Glomerular endothelial cell (primary cell): ENCODE results near the gene SARDH. TPM values are rescaled to one million over a fixed set of nuclear protein-coding genes. Genes with fewer than 3 reads are reported as not detected.

Experiments
- DNase-seq: peaks from one replicate; pipeline ENCODE4 v3.0.0-alpha.2; 2011; ENCODE audit warnings: low read depth, low spot score; ENCODE audit errors: extremely low read depth
- total RNA-seq: library from RNA; depleted of rRNA; stranded (reverse); fragments of >200 nt; gene quantifications from 2 replicates; pipeline ENCODE4 v1.2.3, GENCODE V29; 2015

SARDH gene
- total RNA-seq, 1 donor from 2014 or later, result 1.3 TPM

DNA sequence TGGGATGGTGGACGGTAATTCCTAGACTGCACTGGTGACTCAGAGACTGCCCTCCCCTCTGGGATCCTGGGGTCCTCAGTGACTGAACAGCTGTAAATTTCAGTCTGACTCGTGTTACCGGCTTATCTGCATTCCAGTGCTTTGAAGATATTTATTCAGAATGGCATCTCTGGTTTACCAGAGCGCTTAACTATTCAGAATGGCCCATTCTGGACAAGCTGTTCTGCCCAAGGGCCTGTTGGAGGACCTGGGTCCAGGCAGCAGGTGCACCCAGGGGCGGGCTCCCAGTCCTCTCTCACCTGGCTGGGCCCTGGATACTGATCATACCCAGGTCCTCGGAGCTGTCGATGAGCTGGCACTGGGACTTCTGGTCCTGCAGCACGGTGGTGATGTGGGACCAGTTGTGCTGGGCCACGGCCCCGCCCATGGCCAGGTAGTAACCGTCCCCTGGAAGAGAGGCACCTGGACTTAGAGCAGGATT is 48.0 kb downstream of the SARDH start:
- no peak for DNase-seq

DNA sequence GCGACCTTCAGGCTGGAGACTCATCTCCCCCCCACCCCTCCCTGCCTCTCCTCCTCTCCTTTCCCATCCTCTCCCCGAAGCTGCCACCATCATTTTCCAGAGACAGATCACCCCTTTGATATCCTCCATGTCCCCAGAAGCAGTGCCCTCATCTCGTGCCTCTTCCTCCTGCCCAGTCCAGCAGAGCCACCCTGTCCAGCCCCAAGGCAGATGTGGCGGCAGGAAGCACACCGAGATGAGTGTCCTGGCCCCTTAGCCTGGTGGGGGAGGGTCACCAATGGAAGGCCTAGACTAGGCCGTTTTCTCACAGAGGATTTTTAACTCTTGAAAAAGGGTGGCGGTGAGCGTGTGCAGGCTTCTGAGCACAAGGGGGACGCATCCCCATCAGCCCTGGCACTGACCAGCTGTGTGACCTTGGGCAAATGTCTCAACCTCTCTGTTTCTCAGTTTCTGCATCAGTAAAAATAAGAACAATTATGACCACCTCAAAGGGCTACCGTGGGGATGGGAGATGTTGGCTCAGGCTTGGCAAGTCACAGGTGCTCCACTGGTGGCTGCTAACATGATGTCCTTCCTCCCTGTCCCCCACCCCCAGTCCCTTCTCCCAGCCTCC is 48.9 kb downstream of the SARDH start:
- no peak for DNase-seq

DNA sequence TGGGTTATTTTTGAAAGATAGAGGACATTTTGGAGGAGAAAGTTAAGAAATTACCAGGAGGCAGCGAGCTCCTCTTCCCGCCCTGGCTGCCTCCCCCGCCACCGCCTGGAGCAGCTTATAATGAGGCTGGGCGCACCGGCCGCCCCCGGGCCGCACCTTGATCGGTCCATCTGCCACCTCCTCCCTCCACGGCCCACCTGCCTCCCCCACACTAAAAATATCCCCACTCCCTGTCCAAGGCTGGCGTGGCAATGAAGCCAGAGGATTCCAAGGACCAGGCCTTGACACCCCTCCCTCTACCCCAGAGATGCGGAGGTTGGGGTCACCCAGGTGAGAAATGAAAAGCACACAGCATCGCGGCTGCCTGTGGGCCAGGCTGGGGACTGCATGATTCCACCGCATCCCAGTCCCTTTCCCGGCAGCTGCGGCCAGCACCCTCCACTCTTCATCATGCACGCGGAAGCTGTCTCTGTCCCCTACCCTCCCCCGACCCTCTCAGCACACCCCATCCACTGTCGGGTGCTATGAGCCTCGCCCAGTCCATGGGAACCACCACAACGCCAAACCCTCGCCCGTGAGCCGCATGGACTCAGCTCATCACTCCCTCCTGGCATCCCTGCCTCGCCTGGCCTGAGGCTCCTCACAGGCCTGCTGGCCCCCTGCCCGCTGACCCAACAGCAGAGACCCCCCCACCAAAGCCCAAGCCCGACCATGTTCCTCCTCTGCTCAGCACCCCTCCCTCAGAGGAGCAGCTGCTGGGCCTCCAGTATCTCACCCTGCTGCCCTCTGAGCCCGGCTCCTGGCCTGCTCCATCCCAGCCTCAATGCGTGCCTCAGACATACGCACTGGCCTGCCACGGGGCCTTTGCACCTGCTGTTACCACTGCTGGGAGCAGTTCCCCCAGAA is 50.0 kb downstream of the SARDH start:
- DNase-seq, result no peak

DNA sequence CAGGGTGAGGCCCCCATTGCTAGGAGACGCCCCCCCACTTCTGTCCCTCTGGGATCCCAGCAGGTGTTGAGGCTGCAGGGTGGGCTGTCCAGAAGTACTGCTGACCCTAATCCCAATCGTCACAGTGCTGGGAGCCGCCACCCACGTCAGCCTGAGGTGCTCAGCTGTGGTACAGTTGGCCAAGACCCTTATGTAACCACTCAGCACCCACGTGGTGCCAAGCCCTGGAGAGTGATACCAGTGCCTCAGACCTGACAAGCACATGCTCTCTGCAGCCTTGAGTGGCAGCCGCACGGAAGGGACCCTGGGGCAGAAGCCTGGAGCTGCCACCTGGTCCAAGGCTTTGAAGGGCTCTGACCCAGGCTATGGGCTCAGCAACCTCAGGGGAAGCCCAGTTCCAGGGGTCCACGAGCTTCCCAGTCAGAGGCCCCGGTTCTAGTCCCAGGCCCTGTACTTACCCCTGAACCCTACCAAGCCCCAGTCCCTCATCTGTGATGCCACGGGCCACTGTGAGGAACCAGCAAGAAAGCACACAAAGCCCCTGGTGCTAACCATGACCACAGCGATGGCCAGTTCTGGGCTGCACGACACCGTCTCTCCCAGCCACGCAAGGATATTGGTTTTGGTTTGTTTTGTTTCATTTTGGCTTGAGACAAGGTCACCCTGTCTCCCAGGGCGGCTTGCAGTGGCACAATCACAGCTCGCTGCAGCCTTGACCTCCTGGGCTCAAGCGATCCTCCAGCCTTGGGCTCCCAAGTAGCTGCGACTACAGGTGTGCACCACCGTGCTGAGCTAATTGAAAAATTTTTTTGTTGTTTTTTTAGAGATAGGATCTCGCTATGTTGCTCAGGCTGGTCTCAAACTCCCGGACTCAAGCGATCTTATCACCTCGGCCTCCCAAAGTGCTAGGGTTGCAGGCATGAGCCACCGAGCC is 51.2 kb downstream of the SARDH start:
- no peak for DNase-seq

DNA sequence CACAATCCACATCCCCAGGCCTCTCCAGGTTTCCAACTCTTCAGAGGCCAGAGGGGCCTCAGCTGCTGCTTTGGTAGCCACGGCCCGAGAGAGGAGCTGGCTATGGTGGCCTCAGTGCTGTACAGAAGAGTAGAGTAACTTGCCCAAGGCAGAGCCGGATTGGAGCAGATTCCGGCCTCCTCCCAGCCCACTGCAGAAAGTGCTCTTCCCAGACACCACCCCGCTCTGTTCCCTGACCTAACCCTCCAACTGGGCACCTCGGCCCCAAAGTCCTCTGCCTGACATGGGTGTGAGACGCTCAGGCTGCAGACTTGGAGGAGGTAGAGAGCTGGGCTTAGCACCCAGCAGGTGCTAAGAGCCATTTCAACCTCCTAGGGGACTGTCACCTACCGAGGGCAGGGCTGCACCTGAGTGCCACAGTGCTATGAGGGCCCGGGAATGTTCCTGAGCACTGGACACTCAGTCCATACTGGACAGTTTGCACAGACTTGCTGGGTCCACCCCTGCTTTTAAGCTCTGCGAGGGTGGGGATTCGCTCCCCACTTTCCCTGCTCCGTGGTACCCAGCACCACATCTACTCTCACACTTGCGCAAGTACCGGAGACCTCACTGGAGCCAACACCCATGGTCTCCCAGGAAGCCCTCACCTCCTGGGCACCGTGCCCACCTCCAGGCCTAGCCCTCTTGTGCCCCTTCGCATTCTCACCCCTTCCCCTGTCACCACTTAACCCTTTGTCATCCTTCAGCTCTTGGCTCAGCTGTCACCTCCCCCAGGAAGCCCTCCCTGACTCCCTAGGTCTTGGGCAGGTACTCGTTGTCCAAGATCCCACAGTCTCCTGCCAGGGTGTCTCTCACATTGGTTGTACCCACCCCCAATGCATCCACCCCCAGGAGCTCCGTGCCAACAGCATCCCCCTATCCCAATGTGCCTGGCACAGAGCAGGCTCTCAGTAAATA is 52.2 kb downstream of the SARDH start:
- no peak for DNase-seq

DNA sequence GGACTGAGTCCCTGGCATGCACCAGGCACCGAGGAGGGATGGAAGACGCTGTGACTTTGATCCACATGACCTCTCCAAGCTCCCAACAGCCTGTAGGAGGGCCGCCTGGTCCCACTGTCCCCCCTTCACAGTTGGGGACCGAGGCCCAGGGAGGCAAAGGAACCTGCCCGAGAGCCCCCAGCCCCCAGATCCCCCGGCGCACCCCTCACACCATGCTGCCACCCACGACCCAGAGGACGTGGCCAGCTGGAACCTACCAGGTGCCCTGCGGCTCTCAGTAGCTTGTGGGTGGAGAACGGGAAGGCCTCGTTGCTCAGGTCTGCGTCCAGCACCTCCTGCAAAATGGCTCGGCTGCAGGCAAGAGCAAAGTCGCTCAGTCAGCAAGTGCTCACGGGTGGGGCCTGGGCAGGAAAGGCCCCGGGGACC is 53.2 kb downstream of the SARDH start:
- no peak for DNase-seq

DNA sequence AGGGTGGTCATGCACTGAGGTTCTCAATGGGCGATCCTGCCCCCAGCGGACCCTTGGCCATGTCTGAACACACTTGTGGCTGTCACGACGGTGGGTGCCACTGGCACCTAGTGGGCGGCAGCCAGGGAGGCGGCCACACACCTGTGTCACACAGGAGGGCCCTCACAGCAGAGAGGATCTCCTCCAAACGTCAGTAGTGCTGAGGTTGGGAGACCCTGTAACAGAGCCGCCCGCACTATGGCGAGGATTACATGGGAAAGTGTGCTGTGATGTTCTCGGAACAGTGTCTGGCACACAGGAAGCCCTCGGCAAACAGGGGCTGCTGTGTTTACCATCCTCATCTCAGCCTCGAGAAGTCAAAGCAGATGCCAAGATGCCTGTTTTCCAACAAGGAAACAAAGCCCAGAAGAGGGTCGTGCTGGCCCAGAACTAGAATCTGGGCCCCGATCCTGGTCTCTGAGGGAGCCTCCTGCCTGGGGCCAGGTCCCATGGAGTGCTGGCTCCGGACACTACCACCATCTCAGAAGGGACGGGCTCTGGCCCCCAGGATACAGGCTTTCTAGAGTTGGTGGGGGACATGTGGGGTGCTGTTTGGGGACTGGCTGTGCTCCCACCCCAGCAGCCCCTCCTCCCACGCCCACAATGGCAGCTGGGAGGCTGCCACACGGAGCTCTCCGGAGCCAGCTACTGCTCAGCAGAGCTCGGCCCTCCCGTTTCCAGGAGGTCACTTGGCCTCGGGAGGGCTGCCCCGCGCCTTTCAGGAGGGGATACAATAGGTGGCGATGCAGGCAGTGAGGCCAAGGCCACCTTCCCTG is 53.8 kb downstream of the SARDH start:
- no peak for DNase-seq

DNA sequence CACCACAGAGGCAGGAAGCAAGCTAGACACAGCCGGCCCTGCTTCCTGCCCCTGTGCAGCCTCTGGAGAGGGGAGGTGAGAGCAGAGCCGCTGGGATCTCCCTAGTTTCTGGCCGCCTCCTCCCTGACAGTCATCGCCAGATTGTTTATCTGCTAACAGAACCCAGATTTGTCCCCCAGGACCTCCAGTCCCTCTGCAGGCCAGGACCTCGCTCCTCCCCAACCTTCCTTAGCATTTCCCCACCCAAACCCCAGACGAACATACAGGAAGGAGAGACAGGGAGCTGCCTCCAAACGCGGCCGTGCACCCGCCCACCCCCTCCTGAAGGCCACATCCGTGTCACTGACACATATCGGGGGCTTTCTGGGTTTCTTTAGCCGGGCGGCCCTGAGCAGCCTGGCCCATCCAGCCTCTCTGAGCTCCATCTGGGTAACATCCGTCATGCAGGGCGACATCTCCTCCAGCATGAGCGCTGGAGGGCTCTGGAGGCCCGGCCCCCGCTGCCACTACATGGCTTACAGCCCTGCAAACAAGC is 54.5 kb downstream of the SARDH start:
- DNase-seq, result no peak

DNA sequence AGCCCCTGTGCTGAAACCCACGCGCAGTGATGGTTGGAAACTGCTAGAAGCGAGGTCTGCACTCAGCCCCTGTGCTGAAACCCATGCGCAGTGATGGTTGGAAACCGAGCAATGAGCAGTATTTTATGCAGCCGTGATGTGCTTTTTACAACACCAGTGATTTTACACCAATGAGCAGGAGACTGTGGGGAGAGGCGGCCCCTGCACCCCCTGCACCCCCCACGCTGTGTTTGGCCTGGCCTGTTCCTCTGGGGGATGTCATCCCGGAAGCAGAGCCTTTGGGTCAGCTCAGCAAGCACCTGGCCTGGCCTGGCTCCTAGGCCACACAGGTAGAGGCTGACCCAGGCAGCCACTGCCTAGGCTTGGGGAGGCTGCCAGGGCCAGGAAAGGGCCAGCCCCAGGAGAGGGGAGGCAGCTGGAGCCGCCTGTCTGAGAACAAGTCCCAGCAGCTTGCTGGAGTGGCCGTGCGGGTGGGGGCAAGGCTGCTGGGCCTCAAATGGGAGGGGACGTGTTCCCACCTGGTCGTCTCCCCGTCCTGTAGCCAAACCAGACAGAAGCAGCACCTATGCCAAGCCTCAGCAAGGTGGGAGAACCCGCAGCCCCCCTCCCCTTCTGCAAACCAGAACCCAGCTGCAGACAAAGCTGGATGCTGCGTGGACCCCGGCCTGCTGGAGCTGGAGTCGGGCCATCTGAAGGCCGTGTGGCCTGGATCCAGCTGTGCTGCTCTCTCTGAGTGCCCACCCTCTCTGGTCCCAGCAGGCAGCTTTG is 55.1 kb downstream of the SARDH start:
- DNase-seq, result no peak

DNA sequence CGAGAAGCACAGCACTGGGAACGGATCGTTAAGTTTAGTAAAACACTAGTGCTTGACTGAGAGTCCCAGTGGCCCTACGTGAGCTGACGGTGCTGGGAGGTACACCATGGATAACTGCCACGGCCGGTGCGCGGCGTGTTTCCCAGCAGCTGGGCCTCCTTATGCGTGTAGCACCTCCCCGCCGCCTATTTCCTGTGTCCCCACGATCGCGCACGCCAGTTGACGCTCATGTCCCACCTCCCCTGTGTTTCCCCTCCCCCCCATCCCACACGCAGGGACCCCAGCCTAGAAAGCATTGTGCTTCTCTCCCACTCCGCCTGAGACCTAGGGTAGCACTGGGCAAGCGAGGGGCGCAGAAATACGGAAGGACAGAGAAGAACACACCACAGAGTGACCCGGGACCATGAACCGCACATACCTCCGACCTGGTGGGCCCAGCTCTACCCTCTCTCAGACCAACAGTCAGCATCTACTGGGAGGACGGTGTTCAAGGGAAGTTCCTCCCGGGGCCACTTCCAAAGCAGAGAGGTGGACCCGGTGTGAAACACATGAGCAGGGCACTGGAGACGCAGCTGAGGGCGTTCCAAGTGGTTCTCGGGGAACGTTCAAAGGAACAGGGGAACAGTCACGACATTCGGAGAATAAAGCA is 56.4 kb downstream of the SARDH start:
- no peak for DNase-seq

DNA sequence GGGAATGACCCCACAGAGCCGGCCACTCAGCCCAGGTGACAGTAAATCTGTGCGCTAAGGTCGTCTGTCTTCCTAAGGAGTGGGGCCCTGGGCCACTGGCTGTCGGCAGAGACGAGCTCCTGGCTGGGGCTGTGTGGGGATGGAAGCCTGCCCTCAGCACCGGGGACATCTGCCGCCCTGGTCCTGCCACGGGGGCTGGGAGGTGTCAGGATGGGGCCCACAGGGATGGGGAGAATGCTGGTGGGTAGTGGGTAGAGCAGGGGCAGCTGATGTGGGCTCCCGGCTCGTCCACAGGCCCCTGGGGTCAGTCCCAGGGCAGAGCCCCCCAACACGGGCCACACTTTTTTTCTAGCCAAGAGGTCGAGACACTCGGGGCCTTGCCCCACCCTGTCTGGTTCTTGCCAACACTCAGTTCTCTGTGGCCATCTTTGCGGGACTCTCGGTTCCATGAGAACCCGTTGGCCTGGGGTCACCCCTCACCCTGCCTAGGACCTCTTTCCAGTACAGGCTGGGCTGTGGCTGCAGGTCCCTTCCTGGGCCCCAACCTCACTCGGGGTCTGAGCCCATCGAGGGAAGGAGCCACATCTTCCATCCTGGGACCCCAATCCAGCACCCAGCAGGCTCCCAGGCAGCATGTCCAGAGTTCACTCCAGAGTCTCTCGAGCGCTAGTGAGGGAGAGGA is 57.0 kb downstream of the SARDH start:
- DNase-seq, result no peak

DNA sequence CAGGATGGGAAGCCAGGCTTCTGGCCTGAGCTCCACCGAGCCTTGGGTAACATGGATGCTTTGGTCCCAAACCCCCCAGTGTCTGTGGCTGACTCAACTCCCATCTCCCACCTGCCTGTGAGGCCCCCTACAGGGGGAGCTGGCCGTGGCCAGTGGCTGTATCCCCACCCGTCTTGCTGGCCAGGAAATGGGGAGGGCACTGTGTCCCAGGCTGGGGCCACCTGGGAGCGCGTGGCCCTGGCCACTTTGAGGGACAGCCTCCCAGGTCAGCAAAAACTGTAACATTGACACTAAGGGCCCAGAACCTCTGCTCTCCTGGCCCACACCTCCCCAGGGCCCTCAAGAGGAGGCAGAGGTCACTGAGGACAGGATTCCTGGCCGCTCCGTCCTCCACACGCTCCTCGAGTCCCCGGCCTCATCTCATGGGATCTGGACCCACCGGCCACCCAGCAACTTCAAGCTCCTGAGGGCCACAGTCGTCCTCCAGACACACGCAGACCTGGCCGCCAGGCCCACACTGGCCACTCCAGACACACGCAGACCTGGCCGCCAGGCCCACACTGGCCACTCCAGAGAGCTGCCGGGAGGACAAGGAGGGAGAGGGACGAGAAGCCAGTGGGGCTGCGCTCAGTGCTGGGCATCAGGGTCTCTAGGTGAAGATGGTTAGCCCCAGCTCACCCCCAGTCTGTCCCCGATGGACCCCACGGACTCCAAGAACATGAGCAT is 57.7 kb downstream of the SARDH start:
- no peak for DNase-seq

DNA sequence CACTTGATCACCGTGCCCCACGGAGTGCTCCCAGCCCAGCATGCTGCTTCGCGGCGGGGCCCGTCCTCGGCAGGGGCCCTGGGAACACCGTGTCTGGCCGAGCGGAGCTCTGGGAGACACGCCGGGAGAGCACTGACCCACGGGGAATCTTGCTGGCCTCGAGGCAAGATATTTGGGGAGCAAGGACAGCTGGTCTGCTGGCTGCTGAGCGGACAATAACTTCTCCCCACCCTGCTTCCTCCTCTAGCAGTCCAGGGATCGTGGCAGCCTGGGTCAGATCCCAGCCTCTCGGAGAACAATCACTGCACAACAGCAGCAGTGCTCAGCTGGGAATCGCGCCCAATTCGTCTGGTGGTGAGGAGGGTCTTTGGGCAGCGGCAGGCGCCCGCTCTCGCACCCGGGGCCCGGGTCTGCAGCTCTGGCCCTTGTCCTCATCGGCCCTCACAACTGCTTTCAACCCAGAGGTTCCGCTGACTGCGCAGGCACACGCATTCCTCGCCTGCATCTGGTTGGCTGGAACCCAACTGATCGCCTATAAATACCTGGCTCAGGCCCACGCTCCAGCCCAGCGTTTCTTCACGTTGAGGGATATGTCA is 58.6 kb downstream of the SARDH start:
- no peak for DNase-seq

DNA sequence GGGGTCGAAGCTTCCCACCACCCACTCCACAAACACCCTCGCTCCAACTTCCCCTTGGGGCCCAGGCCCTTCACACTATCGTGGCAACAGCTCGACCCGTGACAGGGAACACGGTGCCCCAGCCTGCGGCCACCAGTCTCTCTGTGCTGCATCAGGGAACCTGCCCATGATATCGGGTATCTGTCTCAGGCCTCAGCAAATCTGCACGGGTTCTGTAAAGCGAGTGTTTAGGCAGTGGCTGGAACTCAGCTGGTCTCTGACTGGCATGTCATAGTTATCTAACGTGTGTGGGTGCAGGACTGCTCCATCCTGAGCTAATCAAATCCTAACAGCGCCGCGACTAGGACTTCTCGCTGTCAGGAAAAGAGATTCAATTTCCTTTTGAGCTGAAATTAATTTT is 59.1 kb downstream of the SARDH start:
- DNase-seq, result no peak

DNA sequence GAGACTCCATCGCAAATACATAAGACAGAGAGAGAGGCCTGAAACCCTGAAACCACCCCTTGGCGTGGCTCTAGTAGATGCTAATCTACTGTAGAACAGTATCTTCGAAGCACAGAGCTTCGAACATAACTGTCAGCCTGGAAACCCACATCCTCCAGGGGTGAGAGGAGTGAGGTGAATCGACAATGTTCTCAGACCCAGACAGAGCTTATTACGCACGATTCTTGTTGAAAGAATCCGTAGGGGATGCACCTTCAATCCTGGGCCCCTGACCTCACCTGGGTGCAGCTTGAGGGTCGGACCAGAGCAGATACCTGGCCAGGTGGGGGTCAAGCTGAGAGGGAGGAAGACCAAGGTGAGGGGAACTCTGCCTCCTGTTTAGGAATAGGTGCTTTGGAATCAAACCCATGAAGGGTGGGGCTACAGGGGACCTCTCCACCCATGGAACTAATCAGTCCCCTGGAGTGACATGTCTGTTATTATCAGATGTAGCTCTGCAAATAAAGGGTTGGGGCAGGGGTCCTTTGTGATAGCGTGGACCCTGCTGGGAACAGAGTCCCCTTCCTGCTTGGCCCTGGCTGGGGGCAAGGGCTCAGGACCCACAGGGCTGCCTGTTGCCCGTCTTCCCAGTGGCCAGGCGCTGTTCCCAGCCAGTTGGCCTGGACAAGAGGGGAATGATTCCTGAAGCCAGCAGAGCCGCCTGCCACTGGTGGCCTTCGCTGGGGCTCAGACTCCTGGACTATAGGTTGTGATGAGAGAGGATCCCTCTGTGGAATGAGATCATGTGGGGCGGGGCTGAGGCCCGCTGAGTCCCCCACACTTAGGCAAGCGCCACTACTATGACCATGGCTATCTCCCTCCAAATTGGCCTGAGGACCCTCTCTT is 60.8 kb downstream of the SARDH start:
- no peak for DNase-seq
